ENCODE measurements around the gene TBX6. TPM values are rescaled to one million over a fixed set of nuclear protein-coding genes. Genes with fewer than 3 reads are reported as not detected.
A peak's percentile ranks its signal among the peaks of the same experiment; 100 is the strongest.

TBX6 gene
- total RNA-seq, 1 donor from 2014 or later = 1.4 TPM

DNA sequence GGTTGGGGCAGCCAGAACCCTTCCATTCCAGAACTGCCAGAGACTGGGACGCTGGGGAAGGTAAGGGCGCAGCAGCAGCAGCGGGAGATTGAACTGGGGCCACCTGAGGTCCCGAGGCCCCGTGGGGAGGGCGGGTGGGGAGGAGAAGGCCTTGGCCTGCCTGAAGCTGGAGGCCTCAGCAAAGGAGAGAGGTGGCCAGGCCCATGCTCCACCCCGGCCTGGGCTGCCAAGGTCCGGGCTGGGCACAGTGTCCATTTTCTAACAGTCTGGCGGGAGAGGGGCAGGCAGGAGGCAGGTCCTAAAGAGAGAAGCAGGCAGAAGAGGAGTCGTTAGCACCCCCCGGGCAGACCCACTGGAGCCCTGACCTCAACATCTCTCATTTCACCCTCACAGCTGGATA lies 22.7 kb upstream of the TBX6 start:
- intact Hi-C loops (cut with DNase I) = no loop called here
- H3K36me3 ChIP-seq = peaks cover 65% of the 10 kb centered on the region
- ATAC-seq = no peak
- H3K27me3 ChIP-seq = no peaks in the 10 kb centered on the region
- DNase-seq = no peak
- H3K9me3 ChIP-seq = no peaks in the 10 kb centered on the region
- no peak overlapping the region for H3K4me3 ChIP-seq
- no peak for TF ChIP-seq CTCF (IDR thresholded peaks at IDR 0.05)
- H3K27ac ChIP-seq = no peak overlapping the region
- peaks cover 6% of the 10 kb centered on the region for H3K4me1 ChIP-seq

DNA sequence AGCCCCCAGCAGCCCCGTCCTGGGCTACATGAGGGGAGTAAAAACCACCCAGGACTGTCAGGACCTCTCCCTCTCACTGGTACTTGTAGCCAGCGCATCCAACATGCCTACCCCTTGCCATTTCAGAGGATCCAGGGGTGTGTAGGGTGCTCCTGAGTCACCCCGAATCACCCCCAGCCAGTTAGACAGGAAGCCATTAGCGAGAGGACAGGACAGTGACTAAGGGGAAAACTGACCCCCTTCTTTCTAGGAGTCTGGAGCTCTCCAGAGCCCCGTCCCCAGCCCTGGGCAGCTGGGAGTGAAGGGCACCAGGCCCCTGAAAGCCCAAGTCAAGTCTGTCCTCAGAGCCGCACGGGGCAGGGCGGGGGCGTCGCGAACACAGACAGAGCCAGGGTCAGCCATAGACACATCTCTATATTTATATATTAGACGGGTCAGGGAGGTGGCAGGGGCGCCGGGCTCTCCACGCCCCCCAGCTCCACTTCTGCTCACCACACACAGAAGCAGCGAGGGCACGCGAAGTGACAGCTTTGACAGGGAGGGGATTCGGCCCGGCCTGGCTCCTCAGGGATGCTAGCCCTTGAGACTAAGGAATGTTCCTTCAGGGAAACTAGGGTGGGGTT lies 22.1 kb upstream of the TBX6 start:
- ATAC-seq (no peak), DNase-seq (no peak)
- Histone ChIP-seq H3K27me3 (no peaks in the 10 kb centered on the region), H3K27ac (no peak overlapping the region), H3K36me3 (peaks cover 62% of the 10 kb centered on the region), H3K4me1 (peaks cover 6% of the 10 kb centered on the region), H3K4me3 (no peak overlapping the region), H3K9me3 (no peaks in the 10 kb centered on the region)
- intact Hi-C loops (cut with DNase I) = no loop called here
- TF ChIP-seq CTCF (IDR thresholded peaks at IDR 0.05) = no peak

DNA sequence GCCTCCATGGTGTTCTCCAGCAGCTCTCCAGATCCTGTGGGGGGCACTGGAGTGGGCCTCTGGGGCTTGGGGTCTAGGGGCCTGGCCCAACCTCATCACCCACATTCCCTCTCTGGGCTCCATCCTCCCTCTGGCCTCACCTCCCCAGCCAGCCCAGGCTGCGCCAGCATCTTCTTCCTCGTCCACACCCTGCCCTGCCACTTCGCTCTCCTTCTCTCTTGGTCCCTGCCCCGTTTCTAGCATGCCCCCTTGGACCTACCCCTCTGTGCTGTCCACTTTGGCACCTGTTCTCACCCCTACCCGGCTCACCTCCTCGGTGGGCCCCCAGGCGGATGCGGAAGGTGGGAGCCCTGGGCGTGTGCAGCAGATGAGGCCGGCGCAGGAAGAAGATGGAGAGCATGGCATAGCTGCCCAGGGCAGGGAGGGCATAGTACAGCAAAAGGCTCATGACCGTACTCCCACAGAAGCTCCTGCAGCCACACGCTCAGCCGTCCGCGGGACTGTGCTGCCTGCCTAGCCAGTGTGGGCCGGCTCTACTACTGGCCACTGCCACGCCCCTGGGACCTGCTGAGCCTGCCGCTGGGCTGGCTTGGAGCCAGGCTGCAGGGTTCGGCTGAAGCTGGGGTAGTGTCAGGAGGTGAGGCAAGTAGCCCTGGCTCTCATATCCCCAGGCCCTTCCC lies 21.4 kb upstream of the TBX6 start, which contains the start of gene GDPD3:
Gene GDPD3 (minus strand): TSS at position 507 of the 680 bp plus-strand sequence. CDS start 59 bp downstream, at position 448.
- ATAC-seq = peak; percentile 16
- peaks cover 6% of the 10 kb centered on the region for H3K4me1 ChIP-seq
- no peak for TF ChIP-seq CTCF (IDR thresholded peaks at IDR 0.05)
- no peaks in the 10 kb centered on the region for H3K27me3 ChIP-seq
- peaks cover 60% of the 10 kb centered on the region for H3K36me3 ChIP-seq
- H3K9me3 ChIP-seq = no peaks in the 10 kb centered on the region
- H3K4me3 ChIP-seq = no peak within 1 kb of the TSS
- no peak within 1 kb of the TSS for H3K27ac ChIP-seq
- peak; percentile 70 for DNase-seq
- intact Hi-C loops (cut with DNase I) = no loop called here

DNA sequence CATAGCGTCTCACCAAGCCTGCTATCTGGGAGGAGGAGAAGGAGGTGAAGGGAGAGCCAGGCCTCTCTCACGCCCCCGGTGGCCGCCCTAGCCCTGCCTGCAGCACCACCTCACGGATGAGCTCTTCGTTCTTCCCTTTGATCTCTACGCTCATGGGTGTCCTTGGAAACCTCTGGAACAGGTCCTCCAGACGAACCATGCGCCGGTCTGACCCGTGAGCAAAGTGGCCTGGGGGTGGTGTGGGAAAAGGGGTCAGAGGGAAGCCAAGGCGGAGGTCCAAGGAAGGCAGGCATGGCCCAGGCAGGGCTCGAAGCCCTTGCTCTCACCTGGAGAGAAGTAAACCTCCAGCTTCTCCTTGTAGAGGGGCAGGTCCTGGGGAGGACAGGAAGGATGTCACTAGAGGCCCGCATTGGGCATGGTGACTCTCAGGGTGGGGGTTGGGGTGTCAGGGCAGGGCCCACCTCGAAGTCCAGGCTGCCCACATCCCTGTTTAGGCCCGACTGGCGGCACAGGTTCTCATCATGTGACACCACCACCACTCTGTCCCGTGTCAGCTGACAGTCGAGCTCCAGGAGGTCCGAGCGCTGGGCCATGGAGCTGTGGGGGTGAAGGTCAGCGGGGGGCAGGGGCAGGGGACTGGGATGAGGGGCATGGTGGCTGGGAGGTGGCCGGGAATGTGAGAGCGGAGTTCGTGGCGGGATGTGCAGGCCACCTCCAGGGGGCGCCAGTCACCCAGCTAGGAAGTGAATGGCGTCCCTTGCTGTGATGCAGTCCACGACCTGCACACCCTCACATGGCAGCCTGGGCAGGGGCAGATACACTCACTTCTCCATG lies 20.7 kb upstream of the TBX6 start:
- H3K9me3 ChIP-seq = no peaks in the 10 kb centered on the region
- DNase-seq = peak; percentile 81
- intact Hi-C loops (cut with DNase I) = no loop called here
- no peaks in the 10 kb centered on the region for H3K27me3 ChIP-seq
- H3K36me3 ChIP-seq = peaks cover 60% of the 10 kb centered on the region
- peak; percentile 71 for TF ChIP-seq CTCF (IDR thresholded peaks at IDR 0.05)
- H3K27ac ChIP-seq = no peak overlapping the region
- no peak overlapping the region for H3K4me3 ChIP-seq
- ATAC-seq = peak; percentile 70
- peaks cover 6% of the 10 kb centered on the region for H3K4me1 ChIP-seq

GRCh38 chr16:30110661-30111060 lies 18.9 kb upstream of the TBX6 start:
- Histone ChIP-seq H3K4me1 (peaks cover 6% of the 10 kb centered on the region), H3K36me3 (peaks cover 47% of the 10 kb centered on the region), H3K4me3 (no peak overlapping the region), H3K27me3 (no peaks in the 10 kb centered on the region), H3K27ac (no peak overlapping the region), H3K9me3 (no peaks in the 10 kb centered on the region)
- peak; percentile 11 for ATAC-seq
- intact Hi-C loops (cut with DNase I) = no loop called here
- DNase-seq = no peak
- no peak for TF ChIP-seq CTCF (IDR thresholded peaks at IDR 0.05)

Measured in upper lobe of right lung (tissue), 1 donor.